Measurements from ENCODE around the gene TRIM72. TPM values are rescaled to one million over a fixed set of nuclear protein-coding genes. Genes with fewer than 3 reads are reported as not detected.
"Not testable (repeated sequence)": the region's sequence is repeated elsewhere in the genome, so short reads cannot be mapped to it uniquely, and the experiment has no call there.

The TRIM72 gene, protein sequence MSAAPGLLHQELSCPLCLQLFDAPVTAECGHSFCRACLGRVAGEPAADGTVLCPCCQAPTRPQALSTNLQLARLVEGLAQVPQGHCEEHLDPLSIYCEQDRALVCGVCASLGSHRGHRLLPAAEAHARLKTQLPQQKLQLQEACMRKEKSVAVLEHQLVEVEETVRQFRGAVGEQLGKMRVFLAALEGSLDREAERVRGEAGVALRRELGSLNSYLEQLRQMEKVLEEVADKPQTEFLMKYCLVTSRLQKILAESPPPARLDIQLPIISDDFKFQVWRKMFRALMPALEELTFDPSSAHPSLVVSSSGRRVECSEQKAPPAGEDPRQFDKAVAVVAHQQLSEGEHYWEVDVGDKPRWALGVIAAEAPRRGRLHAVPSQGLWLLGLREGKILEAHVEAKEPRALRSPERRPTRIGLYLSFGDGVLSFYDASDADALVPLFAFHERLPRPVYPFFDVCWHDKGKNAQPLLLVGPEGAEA
- total RNA-seq = under 1 TPM in 3 of 4 donors, not detected in 1; under 0.01 to 0.27 (median under 0.01) TPM
- polyA plus RNA-seq = under 1 TPM; under 0.01 to 0.07 (median under 0.01) TPM

DNA sequence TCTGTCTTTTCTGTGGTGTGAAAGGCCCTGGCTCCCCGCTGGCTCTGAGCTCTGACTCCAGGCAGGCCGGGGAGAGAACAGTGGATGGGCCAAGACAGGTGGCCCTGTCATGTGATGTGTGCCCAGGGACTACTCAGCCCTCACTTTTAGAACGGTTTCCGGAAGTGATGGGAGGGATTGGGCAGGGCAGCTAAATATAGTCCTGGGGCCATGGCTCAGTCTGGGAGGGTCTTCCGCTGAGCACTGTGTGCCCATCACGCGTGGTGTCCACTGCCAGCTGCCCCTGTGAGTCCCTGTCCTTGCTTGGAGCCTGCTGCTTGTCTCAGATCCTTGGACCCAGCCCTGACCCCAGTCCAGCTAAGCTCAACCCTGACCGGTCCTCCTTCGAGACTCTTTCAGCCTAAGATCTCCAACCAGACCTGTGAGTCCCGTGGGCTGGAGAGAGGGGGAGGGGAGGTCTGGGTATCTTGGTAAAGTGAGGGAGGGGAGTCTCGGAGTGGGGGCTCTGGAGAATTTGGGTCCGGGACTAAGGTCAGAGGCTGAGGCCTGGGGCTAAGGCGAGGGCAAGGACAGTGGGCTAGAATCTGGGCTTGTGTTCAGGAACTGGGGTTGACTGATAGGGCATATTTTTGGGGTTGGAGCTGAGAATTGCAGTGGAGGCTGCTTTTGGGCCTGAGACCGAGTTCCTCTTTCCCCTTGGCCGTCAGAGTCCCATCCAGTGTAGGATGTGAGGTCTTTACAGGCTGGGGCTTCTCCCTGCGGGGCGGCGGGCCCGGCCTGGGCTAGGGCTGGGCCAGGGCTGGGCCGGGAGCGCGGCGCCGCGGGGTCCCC lies at the start of gene TRIM72:
TSS of gene TRIM72 (plus strand) at position 243 of the 831 bp plus-strand sequence. CDS start 620 bp downstream, outside the sequence.
- intact Hi-C loops (cut with DNase I) = no loop called here
- Histone ChIP-seq H3K9me3 (no peaks in the 10 kb centered on the region), H3K4me3 (peak within 1 kb of the TSS in 3 of 4 donors; percentile 31 to 49 (median 47)), H3K36me3 (no peaks in the 10 kb centered on the region), H3K27ac (no peak within 1 kb of the TSS), H3K27me3 (peaks cover 31 to 54% (median 46%) of the 10 kb centered on the region in 3 donors), H3K4me1 (peaks cover 0 to 29% (median 27%) of the 10 kb centered on the region in 4 donors)
- no peak for TF ChIP-seq POLR2AphosphoS5 (IDR thresholded peaks at IDR 0.05)
- no peak for TF ChIP-seq EP300 (IDR thresholded peaks at IDR 0.05)
- TF ChIP-seq, protein P1, sequence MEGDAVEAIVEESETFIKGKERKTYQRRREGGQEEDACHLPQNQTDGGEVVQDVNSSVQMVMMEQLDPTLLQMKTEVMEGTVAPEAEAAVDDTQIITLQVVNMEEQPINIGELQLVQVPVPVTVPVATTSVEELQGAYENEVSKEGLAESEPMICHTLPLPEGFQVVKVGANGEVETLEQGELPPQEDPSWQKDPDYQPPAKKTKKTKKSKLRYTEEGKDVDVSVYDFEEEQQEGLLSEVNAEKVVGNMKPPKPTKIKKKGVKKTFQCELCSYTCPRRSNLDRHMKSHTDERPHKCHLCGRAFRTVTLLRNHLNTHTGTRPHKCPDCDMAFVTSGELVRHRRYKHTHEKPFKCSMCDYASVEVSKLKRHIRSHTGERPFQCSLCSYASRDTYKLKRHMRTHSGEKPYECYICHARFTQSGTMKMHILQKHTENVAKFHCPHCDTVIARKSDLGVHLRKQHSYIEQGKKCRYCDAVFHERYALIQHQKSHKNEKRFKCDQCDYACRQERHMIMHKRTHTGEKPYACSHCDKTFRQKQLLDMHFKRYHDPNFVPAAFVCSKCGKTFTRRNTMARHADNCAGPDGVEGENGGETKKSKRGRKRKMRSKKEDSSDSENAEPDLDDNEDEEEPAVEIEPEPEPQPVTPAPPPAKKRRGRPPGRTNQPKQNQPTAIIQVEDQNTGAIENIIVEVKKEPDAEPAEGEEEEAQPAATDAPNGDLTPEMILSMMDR (IDR thresholded peaks at IDR 0.05) = no peak
- TF ChIP-seq POLR2A (IDR thresholded peaks at IDR 0.05) = no peak
- WGBS, 2 donors = 66 to 73% methylated on average over 25 of the region's 25 CpGs
- no peak for DNase-seq

DNA sequence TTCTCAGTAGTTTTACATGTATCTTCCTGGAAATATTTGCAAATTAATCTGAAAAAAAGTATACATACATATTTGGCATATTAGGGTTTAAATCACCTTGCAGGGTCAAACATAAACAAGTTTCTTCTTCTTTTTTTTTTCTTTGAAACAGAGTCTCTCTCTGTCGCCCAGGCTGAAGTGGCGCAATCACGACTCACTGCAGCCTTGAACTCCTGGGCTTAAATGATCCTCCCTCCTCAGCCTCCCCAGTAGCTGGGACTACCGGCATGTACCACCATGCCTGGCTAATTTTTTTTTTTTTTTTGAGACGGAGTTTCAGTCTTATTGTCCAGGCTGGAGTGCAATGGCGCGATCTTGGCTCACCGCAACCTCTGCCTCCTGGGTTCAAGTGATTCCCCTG lies 46.6 kb upstream of the TRIM72 start:
- TF ChIP-seq, protein P1 (IDR thresholded peaks at IDR 0.05) = no peak
- no peak for TF ChIP-seq POLR2AphosphoS5 (IDR thresholded peaks at IDR 0.05)
- TF ChIP-seq POLR2A (IDR thresholded peaks at IDR 0.05) = no peak
- TF ChIP-seq EP300 (IDR thresholded peaks at IDR 0.05) = no peak
- H3K9me3 ChIP-seq = no peaks in the 10 kb centered on the region
- no peaks in the 10 kb centered on the region for H3K27me3 ChIP-seq
- no peak overlapping the region for H3K4me3 ChIP-seq
- no peak overlapping the region for H3K27ac ChIP-seq
- WGBS, 2 donors = 91 to 93% methylated on average over 8 of the region's 8 CpGs
- H3K4me1 ChIP-seq = no peaks in the 10 kb centered on the region
- DNase-seq = no peak
- intact Hi-C loops (cut with DNase I) = no loop called here
- no peaks in the 10 kb centered on the region for H3K36me3 ChIP-seq

DNA sequence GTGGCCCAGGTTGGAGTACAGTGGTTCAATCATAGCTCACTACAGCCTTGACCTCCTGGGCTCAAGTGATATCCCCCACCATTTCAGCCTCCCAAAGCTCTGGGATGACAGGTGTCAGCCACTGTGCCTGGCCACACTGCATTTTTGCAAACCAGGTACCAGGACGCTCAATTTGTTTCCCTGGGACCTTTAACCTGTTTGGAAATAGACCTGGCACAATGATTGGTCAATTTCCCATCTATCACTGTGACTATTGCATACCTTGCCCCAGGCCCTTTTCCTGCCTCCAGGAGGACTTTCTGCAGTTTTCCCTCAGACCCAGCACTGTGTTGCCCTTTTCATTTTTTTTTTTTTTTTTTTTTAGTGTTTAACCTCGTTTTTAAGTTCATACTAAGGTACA lies 45.1 kb upstream of the TRIM72 start:
- H3K27ac ChIP-seq = no peak overlapping the region
- no peaks in the 10 kb centered on the region for H3K4me1 ChIP-seq
- H3K27me3 ChIP-seq = no peaks in the 10 kb centered on the region
- H3K36me3 ChIP-seq = no peaks in the 10 kb centered on the region
- intact Hi-C loops (cut with DNase I) = no loop called here
- H3K9me3 ChIP-seq = no peaks in the 10 kb centered on the region
- no peak overlapping the region for H3K4me3 ChIP-seq
- no peak for DNase-seq
- TF ChIP-seq EP300 (IDR thresholded peaks at IDR 0.05) = no peak
- TF ChIP-seq, protein P1 (IDR thresholded peaks at IDR 0.05) = no peak
- TF ChIP-seq POLR2A (IDR thresholded peaks at IDR 0.05) = no peak
- TF ChIP-seq POLR2AphosphoS5 (IDR thresholded peaks at IDR 0.05) = no peak
- WGBS, 2 donors = 46 to 76% methylated on average over 2 of the region's 2 CpGs

DNA sequence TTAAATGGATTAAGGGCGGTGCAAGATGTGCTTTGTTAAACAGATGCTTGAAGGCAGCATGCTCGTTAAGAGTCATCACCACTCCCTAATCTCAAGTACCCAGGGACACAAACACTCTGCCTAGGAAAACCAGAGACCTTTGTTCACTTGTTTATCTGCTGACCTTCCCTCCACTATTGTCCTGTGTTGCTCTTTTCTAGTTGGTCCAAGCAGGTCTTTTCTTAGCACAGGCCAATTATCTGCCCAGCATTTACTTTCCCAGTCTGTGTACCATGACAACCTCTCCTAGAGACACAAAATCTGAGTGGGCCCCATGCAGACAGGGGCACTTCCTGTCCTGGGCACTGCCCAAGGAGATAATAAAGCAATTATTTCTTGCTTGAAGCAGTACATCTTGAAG lies 43.9 kb upstream of the TRIM72 start:
- H3K4me3 ChIP-seq; H3K4me1 ChIP-seq; intact Hi-C loops (cut with DNase I); H3K36me3 ChIP-seq; H3K27me3 ChIP-seq; DNase-seq; H3K27ac ChIP-seq; H3K9me3 ChIP-seq: not testable (repeated sequence)
- no CpG with 5 or more reads among the region's 2 CpGs for WGBS, 2 donors

DNA sequence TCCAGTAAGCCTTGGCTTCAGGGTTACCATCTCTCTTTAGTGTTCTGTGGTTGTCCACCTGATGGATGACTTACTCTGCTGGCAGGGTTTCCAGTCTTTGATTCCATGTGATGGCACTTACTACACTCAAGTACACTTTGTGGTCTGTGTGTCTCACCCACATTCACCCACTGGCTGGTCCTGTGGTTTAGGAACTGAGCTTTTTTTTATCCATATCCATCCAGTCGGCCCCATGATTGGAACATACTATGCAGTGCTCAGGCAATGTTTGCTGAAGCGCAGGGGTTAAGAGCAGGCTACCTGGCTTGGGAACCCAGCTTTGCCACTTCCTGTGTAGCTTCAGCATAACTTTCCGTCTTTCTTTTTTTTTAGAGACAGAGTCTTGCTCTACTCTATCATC lies 36.8 kb upstream of the TRIM72 start:
- no peak overlapping the region for H3K27ac ChIP-seq
- H3K4me3 ChIP-seq = no peak overlapping the region
- DNase-seq = no peak
- H3K27me3 ChIP-seq = no peaks in the 10 kb centered on the region
- no peaks in the 10 kb centered on the region for H3K9me3 ChIP-seq
- intact Hi-C loops (cut with DNase I) = loop anchor here (5.0 kb wide), 1 partner anchor 265 kb away; the partner anchor contains the start of gene ZNF843
- peaks cover 0 to 23% (median 20%) of the 10 kb centered on the region in 4 donors for H3K4me1 ChIP-seq
- no peaks in the 10 kb centered on the region for H3K36me3 ChIP-seq
- TF ChIP-seq POLR2AphosphoS5 (IDR thresholded peaks at IDR 0.05) (no peak), EP300 (IDR thresholded peaks at IDR 0.05) (no peak), POLR2A (IDR thresholded peaks at IDR 0.05) (no peak)
- TF ChIP-seq, protein P1 (IDR thresholded peaks at IDR 0.05) = no peak
- 50 to 76% methylated on average over 3 of the region's 3 CpGs for WGBS, 2 donors
